OCI-LY1 (cell line): ENCODE results near the gene NXT2.

ENCODE experiments used
- CTCF ChIP-seq: fragments of 200-600 bp; sonication (generic), shearing (Covaris generic); IDR thresholded peaks from 2 replicates; pipeline ENCODE4 v1.5.1; 2017; ENCODE audit warnings: mild to moderate bottlenecking, antibody characterized with exemption, low read length, moderate library complexity, mixed read lengths
- EZH2 ChIP-seq: fragments of 200-600 bp; sonication (generic), shearing (Covaris generic); IDR thresholded peaks from 2 replicates; pipeline ENCODE4 v1.8.0; 2017; ENCODE audit warnings: borderline replicate concordance, mixed run types, mild to moderate bottlenecking, antibody characterized with exemption, low read length, moderate library complexity, mixed read lengths

- TF ChIP-seq CTCF, result no peak
- no peak for TF ChIP-seq EZH2
Observed at GRCh38 chrX:109578916-109579315, 42.3 kb downstream of the NXT2 start.
